SK-N-SH treated with all-trans-retinoic acid at 6 μM for 48 hours (cell line): ENCODE measurements around the gene ALDH16A1.

Experiments
- BACH2 ChIP-seq: fragments of 250-450 bp; sonication (Bioruptor Pico); IDR thresholded peaks from 2 replicates; pipeline ENCODE4 v1.9.0; 2021; ENCODE audit warnings: mild to moderate bottlenecking, borderline replicate concordance
- CSDC2 ChIP-seq: fragments of 250-450 bp; sonication (Bioruptor Pico); IDR thresholded peaks from 2 replicates; pipeline ENCODE4 v1.5.0; 2020; ENCODE audit warnings: mild to moderate bottlenecking, moderate library complexity
- ESRRG ChIP-seq: fragments of 250-450 bp; sonication (Bioruptor Pico); IDR thresholded peaks from 2 replicates; pipeline ENCODE4 v1.6.1; 2021; ENCODE audit warnings: mild to moderate bottlenecking
- PATZ1 ChIP-seq: fragments of 250-450 bp; sonication (Bioruptor Pico); IDR thresholded peaks from 2 replicates; pipeline ENCODE4 v1.8.0; 2020; ENCODE audit warnings: mild to moderate bottlenecking, moderate library complexity, borderline replicate concordance
- PPARA ChIP-seq: fragments of 250-450 bp; sonication (Bioruptor Pico); IDR thresholded peaks from 2 replicates; pipeline ENCODE4 v1.5.0; 2020; ENCODE audit warnings: mild to moderate bottlenecking, borderline replicate concordance
- TCF4 ChIP-seq: fragments of 250-450 bp; sonication (Bioruptor Pico); IDR thresholded peaks from 2 replicates; pipeline ENCODE4 v1.8.0; 2021; ENCODE audit warnings: mild to moderate bottlenecking, moderate library complexity, borderline replicate concordance
- TOX ChIP-seq: fragments of 250-450 bp; sonication (Bioruptor Pico); IDR thresholded peaks from 2 replicates; pipeline ENCODE4 v1.8.0; 2021; ENCODE audit warnings: mild to moderate bottlenecking, moderate library complexity, borderline replicate concordance
- ZNF70 ChIP-seq: fragments of 450-650 bp; formaldehyde crosslinking; IDR thresholded peaks from 2 replicates; pipeline ENCODE4 v1.5.0; 2020; ENCODE audit warnings: mild to moderate bottlenecking, moderate library complexity
- TF ChIP-seq, protein P1 (sequence below): fragments of 250-450 bp; sonication (Bioruptor Pico); IDR thresholded peaks from 2 replicates; pipeline ENCODE4 v1.8.0; 2021; ENCODE audit warnings: low read depth, mild to moderate bottlenecking, moderate library complexity, borderline replicate concordance

DNA sequence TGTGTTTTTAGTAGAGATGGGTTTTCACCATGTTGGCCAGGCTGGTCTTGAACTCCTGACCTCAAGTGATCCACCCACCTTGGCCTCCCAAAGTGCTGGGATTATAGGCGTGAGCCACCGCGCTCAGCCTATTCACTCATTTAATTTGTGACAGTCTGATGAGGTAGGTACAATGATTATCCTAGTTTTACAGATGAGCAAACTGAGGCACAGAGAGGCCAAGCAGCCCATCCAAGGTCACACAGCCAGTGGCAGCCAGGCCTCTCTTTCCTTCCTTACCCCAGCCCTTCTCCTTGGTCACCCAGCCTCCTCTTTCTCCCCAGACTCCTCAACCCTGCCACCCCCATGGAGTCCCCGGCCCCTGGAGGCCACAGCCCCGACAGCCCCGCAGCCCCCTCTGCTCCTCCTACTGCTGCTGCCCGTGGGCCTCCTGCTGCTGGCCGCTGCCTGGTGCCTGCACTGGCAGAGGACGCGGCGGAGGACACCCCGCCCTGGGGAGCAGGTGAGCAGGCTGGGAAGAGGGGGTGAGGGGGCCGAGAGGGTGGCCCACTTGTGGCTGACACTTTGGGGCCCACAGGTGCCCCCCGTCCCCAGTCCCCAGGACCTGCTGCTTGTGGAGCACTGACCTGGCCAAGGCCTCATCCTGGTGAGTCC is 27.1 kb downstream of the ALDH16A1 start:
- no peak for TF ChIP-seq PATZ1 (CRISPR knock-in tag)
- no peak for TF ChIP-seq ZNF70 (CRISPR knock-in tag)
- TF ChIP-seq, protein P1, sequence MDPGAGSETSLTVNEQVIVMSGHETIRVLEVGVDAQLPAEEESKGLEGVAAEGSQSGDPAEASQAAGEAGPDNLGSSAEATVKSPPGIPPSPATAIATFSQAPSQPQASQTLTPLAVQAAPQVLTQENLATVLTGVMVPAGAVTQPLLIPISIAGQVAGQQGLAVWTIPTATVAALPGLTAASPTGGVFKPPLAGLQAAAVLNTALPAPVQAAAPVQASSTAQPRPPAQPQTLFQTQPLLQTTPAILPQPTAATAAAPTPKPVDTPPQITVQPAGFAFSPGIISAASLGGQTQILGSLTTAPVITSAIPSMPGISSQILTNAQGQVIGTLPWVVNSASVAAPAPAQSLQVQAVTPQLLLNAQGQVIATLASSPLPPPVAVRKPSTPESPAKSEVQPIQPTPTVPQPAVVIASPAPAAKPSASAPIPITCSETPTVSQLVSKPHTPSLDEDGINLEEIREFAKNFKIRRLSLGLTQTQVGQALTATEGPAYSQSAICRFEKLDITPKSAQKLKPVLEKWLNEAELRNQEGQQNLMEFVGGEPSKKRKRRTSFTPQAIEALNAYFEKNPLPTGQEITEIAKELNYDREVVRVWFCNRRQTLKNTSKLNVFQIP (CRISPR knock-in tag): no peak
- TF ChIP-seq TOX (CRISPR knock-in tag): no peak
- no peak for TF ChIP-seq BACH2 (CRISPR knock-in tag)
- TF ChIP-seq TCF4 (CRISPR knock-in tag): no peak
- no peak for TF ChIP-seq CSDC2 (CRISPR knock-in tag)
- TF ChIP-seq PPARA: no peak
- no peak for TF ChIP-seq ESRRG
